Measurements from ENCODE around the gene GPR37.

GRCh38 chr7:124698964-124699363 lies 66.6 kb downstream of the GPR37 start:
- TF ChIP-seq CTCF (IDR thresholded peaks at IDR 0.05; ENCODE audit: low read length): no peak
- TF ChIP-seq EZH2phosphoT487 (IDR thresholded peaks at IDR 0.05; ENCODE audit: low read length): no peak
- TF ChIP-seq EZH2 (optimal IDR thresholded peaks at IDR 0.05; ENCODE audit: low read depth, low read length): no peak
